Sigmoid colon (tissue), 7 donors: Measurements from ENCODE around the gene TJP2. TPM values are rescaled to one million over a fixed set of nuclear protein-coding genes. Genes with fewer than 3 reads are reported as not detected.

Experiments
- DNase-seq: peaks from one replicate; pipeline ENCODE4 v3.0.0-alpha.2; 2019
- H3K27ac ChIP-seq, 4 donors: fragments of 200-600 bp; sonication (generic); one replicate each; pipeline ENCODE4 v1.5.1; 2016 to 2019; ENCODE audit warnings: mild to moderate bottlenecking in 1 of 4
- H3K27me3 ChIP-seq, 3 donors: fragments of 200-600 bp; sonication (generic); one replicate each; pipeline ENCODE4 v1.5.1; 2019; ENCODE audit warnings: mild to moderate bottlenecking in 1 of 3
- H3K36me3 ChIP-seq, 4 donors: fragments of 200-600 bp; sonication (generic); one replicate each; pipeline ENCODE4 v1.5.1; 2016 to 2019
- H3K4me1 ChIP-seq, 4 donors: fragments of 200-600 bp; sonication (generic); one replicate each; pipeline ENCODE4 v1.5.1; 2017 to 2019
- H3K4me3 ChIP-seq, 4 donors: fragments of 200-600 bp; sonication (generic); one replicate each; pipeline ENCODE4 v1.5.1; 2017 to 2019; ENCODE audit warnings: mild to moderate bottlenecking in 2 of 4, moderate library complexity in 1 of 4
- H3K9me3 ChIP-seq, 4 donors: fragments of 200-600 bp in 3 of 4; sonication (generic) in 3 of 4; one replicate each; pipeline versions ENCODE4 v1.5.1 to v1.6.1; 2013 to 2019
- EP300 ChIP-seq, 4 donors: sonication (generic); formaldehyde crosslinking; IDR thresholded peaks; one replicate each; pipeline ENCODE4 v1.6.1; 2017; ENCODE audit warnings: antibody characterized with exemption in 4 of 4
- POLR2A ChIP-seq, 2 donors: fragments of 450-650 bp; IDR thresholded peaks; one replicate each; pipeline ENCODE4 v1.6.1; 2016; ENCODE audit warnings: antibody characterized with exemption in 2 of 2, mild to moderate bottlenecking in 2 of 2, moderate library complexity in 2 of 2
- POLR2AphosphoS5 ChIP-seq, 4 donors: sonication (generic); formaldehyde crosslinking; IDR thresholded peaks; one replicate each; pipeline ENCODE4 v1.6.1; 2017; ENCODE audit warnings: antibody characterized with exemption in 4 of 4
- WGBS, 2 donors: extraction: QIAGEN DNeasy Blood & Tissue Kit; methylation state at CpG; one replicate each; pipeline ENCODE4 v1.1.7; 2013; 5-methylcytosine and 5-hydroxymethylcytosine counted together
- intact Hi-C: fragments of 100-400 bp; cut with DNase I; formaldehyde crosslinking; loops from one replicate; pipeline ENCODE4 v1.15.1; 2023
- polyA plus RNA-seq, 3 donors: library from polyadenylated mRNA; stranded (reverse); fragments of 200-250 nt; gene quantifications; one replicate each; pipeline ENCODE4 v1.2.3, GENCODE V29; 2013
- total RNA-seq, 4 donors: library from RNA; depleted of rRNA; stranded (reverse); fragments of >200 nt; gene quantifications; one replicate each; pipeline ENCODE4 v1.1.0, GENCODE V29; 2016
- TF ChIP-seq, protein P1 (sequence below), 4 experiments: fragments of 450-650 bp in 3 of 4; fragments of 200-600 bp in 1 of 4; IDR thresholded peaks; one replicate each; pipeline ENCODE4 v1.5.1; 2016 to 2019; ENCODE audit warnings: antibody characterized with exemption in 4 of 4, mild to moderate bottlenecking in 3 of 4, moderate library complexity in 2 of 4
- donor health status: healthy with polysubstance abuse.
- donor health status: Bipolar disorder and iron deficiency.
- donor health status: healthy.

Gene TJP2
- total and polyA plus RNA-seq, 7 donors: 16.1 to 46.5 (median 27.8) TPM

DNA sequence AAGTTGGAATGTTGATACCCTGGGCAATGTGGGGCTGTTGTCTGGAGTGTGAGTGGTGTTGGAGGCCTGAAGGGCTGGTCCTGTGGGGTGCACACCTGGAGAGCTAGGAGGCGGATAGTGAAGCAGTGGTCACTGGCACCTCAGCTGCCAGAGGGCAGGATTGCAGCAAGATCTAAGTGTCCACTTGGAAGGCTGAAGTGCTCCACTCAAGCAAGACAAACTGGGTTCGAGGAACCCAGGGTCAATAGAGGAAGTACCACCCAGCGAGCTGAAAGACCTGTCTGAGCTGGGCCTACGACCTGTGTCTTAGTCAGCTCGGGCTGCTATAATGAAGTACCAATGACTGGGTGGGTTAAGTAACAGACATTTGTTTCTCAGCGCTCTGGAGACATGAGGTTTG lies 39.7 kb upstream of the TJP2 start:
- Histone ChIP-seq H3K27me3 (no peaks in the 10 kb centered on the region), H3K27ac (no peak overlapping the region), H3K4me1 (peaks cover 0 to 7% (median 0%) of the 10 kb centered on the region in 4 donors), H3K36me3 (no peaks in the 10 kb centered on the region), H3K4me3 (no peak overlapping the region), H3K9me3 (no peaks in the 10 kb centered on the region)
- DNase-seq: no peak
- 91 to 92% methylated on average over 6 of the region's 6 CpGs for WGBS, 2 donors
- intact Hi-C loops: no loop called here
- TF ChIP-seq EP300 (IDR thresholded peaks at IDR 0.05) (no peak), POLR2AphosphoS5 (IDR thresholded peaks at IDR 0.05) (no peak), POLR2A (IDR thresholded peaks at IDR 0.05) (no peak)
- TF ChIP-seq, protein P1, sequence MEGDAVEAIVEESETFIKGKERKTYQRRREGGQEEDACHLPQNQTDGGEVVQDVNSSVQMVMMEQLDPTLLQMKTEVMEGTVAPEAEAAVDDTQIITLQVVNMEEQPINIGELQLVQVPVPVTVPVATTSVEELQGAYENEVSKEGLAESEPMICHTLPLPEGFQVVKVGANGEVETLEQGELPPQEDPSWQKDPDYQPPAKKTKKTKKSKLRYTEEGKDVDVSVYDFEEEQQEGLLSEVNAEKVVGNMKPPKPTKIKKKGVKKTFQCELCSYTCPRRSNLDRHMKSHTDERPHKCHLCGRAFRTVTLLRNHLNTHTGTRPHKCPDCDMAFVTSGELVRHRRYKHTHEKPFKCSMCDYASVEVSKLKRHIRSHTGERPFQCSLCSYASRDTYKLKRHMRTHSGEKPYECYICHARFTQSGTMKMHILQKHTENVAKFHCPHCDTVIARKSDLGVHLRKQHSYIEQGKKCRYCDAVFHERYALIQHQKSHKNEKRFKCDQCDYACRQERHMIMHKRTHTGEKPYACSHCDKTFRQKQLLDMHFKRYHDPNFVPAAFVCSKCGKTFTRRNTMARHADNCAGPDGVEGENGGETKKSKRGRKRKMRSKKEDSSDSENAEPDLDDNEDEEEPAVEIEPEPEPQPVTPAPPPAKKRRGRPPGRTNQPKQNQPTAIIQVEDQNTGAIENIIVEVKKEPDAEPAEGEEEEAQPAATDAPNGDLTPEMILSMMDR (IDR thresholded peaks at IDR 0.05): no peak

DNA sequence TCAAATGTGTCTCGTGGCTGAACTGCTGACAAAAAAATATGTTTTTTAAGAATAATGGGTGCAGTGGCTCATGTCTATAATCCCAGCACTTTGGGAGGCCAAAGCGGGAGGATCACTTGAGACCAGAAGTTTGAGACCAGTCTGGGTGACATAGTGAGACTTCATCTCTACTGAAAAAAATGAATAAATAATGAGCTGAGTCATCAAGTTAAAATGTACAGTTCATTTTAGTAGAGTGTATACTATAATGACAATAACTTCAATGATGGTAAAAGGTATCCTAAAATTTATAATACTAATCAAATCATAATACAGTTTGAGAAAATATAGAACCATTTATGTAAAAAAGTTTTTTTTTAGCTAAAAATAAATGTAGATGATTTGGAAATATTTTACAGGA lies 37.9 kb upstream of the TJP2 start:
- no peak overlapping the region for H3K4me3 ChIP-seq
- no peak overlapping the region for H3K27ac ChIP-seq
- TF ChIP-seq POLR2A (IDR thresholded peaks at IDR 0.05): no peak
- TF ChIP-seq, protein P1 (IDR thresholded peaks at IDR 0.05): no peak
- TF ChIP-seq EP300 (IDR thresholded peaks at IDR 0.05): no peak
- no peak for TF ChIP-seq POLR2AphosphoS5 (IDR thresholded peaks at IDR 0.05)
- intact Hi-C loops: no loop called here
- no peaks in the 10 kb centered on the region for H3K27me3 ChIP-seq
- no peaks in the 10 kb centered on the region for H3K9me3 ChIP-seq
- DNase-seq: no peak
- H3K4me1 ChIP-seq: peaks cover 0 to 2% (median 0%) of the 10 kb centered on the region in 4 donors
- H3K36me3 ChIP-seq: no peaks in the 10 kb centered on the region
- 92 to 96% methylated on average over 2 of the region's 2 CpGs for WGBS, 2 donors

- Histone ChIP-seq H3K27me3 (no peaks in the 10 kb centered on the region), H3K9me3 (no peaks in the 10 kb centered on the region), H3K4me3 (no peak overlapping the region), H3K4me1 (no peaks in the 10 kb centered on the region), H3K36me3 (no peaks in the 10 kb centered on the region), H3K27ac (no peak overlapping the region)
- DNase-seq: no peak
- no peak for TF ChIP-seq POLR2AphosphoS5 (IDR thresholded peaks at IDR 0.05)
- intact Hi-C loops: no loop called here
- WGBS, 2 donors: 87 to 93% methylated on average over 7 of the region's 7 CpGs
Observed at GRCh38 chr9:69136779-69137178, 37.3 kb upstream of the TJP2 start.

DNA sequence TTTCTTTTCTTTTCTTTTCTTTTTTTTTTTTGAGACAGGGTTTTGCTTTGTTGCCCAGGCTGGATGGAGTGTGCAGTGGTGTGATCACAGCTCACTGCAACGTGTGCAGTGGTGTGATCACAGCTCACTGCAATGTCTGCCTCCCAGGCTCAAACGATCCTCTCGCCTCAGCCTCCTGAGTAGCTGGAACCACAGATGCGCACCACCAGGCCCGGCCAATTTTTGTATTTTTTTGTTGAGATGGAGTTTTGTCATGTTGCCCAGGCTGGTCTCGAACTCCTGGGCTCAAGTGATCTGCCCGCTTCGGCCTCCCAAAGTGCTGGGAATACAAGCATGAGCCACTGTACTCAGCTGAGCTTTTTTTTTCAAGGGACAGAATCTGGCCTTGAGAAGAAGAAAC lies 36.8 kb upstream of the TJP2 start:
- 93 to 94% methylated on average over 8 of the region's 8 CpGs for WGBS, 2 donors
- H3K27ac ChIP-seq: no peak overlapping the region
- TF ChIP-seq POLR2A (IDR thresholded peaks at IDR 0.05): no peak
- no peak for TF ChIP-seq POLR2AphosphoS5 (IDR thresholded peaks at IDR 0.05)
- no peak for TF ChIP-seq EP300 (IDR thresholded peaks at IDR 0.05)
- TF ChIP-seq, protein P1 (IDR thresholded peaks at IDR 0.05): no peak
- no peak overlapping the region for H3K4me3 ChIP-seq
- DNase-seq: no peak
- H3K36me3 ChIP-seq: no peaks in the 10 kb centered on the region
- intact Hi-C loops: no loop called here
- H3K9me3 ChIP-seq: no peaks in the 10 kb centered on the region
- H3K27me3 ChIP-seq: no peaks in the 10 kb centered on the region
- H3K4me1 ChIP-seq: no peaks in the 10 kb centered on the region

DNA sequence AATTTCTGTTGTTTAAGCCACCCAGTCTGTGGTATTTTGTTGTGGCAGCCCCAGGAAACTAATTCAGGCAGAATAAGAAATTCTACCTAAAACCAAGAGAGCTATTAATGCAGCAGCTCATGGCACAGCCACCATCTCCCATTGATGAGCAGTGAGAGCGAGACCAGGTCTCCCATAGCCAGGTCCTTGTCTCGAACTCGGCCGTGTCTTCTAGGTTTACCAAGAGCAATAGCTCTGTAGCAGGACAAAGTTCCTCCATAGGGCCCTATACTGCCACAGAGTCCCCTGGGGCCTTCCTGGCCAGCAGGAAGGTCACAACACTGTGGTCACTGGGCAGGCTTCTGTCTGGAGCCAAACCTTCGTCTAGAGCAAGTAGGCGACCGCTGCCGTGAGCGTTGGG lies 34.5 kb upstream of the TJP2 start:
- no peaks in the 10 kb centered on the region for H3K36me3 ChIP-seq
- no peak for DNase-seq
- no peak overlapping the region for H3K27ac ChIP-seq
- no peak overlapping the region for H3K4me3 ChIP-seq
- TF ChIP-seq POLR2A (IDR thresholded peaks at IDR 0.05) (no peak), EP300 (IDR thresholded peaks at IDR 0.05) (no peak)
- no peaks in the 10 kb centered on the region for H3K9me3 ChIP-seq
- no peaks in the 10 kb centered on the region for H3K27me3 ChIP-seq
- no peaks in the 10 kb centered on the region for H3K4me1 ChIP-seq
- 91 to 94% methylated on average over 9 of the region's 9 CpGs for WGBS, 2 donors
- intact Hi-C loops: no loop called here

GRCh38 chr9:69140123-69140735 lies 33.8 kb upstream of the TJP2 start:
- no peaks in the 10 kb centered on the region for H3K27me3 ChIP-seq
- intact Hi-C loops: no loop called here
- H3K36me3 ChIP-seq: no peaks in the 10 kb centered on the region
- H3K9me3 ChIP-seq: no peaks in the 10 kb centered on the region
- H3K27ac ChIP-seq: no peak overlapping the region
- 76 to 96% methylated on average over 5 of the region's 5 CpGs for WGBS, 2 donors
- TF ChIP-seq EP300 (IDR thresholded peaks at IDR 0.05) (no peak), POLR2AphosphoS5 (IDR thresholded peaks at IDR 0.05) (no peak), POLR2A (IDR thresholded peaks at IDR 0.05) (no peak)
- TF ChIP-seq, protein P1 (IDR thresholded peaks at IDR 0.05): no peak
- no peaks in the 10 kb centered on the region for H3K4me1 ChIP-seq
- DNase-seq: no peak
- no peak overlapping the region for H3K4me3 ChIP-seq
